ENCODE measurements around the gene AP1M2. TPM values are rescaled to one million over a fixed set of nuclear protein-coding genes. Genes with fewer than 3 reads are reported as not detected.
A peak's percentile ranks its signal among the peaks of the same experiment; 100 is the strongest.
"Not testable (repeated sequence)": the region's sequence is repeated elsewhere in the genome, so short reads cannot be mapped to it uniquely, and the experiment has no call there.

Gene AP1M2
- total RNA-seq, 1 experiment from 2014 or later = not detected

GRCh38 chr19:10586396-10586795 is 716 bp downstream of the AP1M2 start:
- H3K27me3 ChIP-seq (ENCODE audit: low read length) = no peaks in the 10 kb centered on the region
- no peak overlapping the region for H2AFZ ChIP-seq (ENCODE audit: low read length)
- H3K9me3 ChIP-seq (ENCODE audit: low read length) = no peaks in the 10 kb centered on the region
- no peaks in the 10 kb centered on the region for H3K36me3 ChIP-seq (ENCODE audit: insufficient read depth, low read length)
- H4K20me1 ChIP-seq (ENCODE audit: insufficient read depth, low read depth, low read length) = no peaks in the 10 kb centered on the region
- no peak overlapping the region for H3K4me2 ChIP-seq (ENCODE audit: low read depth, low read length, poor library complexity, severe bottlenecking)
- no peak overlapping the region for H3K27ac ChIP-seq (ENCODE audit: low read length)
- DNase-seq = no peak
- H3K79me2 ChIP-seq (ENCODE audit: low read length) = no peaks in the 10 kb centered on the region
- peaks cover 1% of the 10 kb centered on the region for H3K4me1 ChIP-seq (ENCODE audit: low read length)
- no peak overlapping the region for H3K4me3 ChIP-seq (ENCODE audit: low read length)
- no peak overlapping the region for H3K9ac ChIP-seq (ENCODE audit: low read length)
- H3K9me2 ChIP-seq (replicated peaks; ENCODE audit: insufficient read depth, low read length) = no peaks in the 10 kb centered on the region

GRCh38 chr19:10583036-10583776 is 3.9 kb downstream of the AP1M2 start:
- H3K9me3 ChIP-seq (ENCODE audit: low read length) = no peaks in the 10 kb centered on the region
- H3K4me1 ChIP-seq (ENCODE audit: low read length) = peaks cover 5% of the 10 kb centered on the region
- H4K20me1 ChIP-seq (ENCODE audit: insufficient read depth, low read depth, low read length) = no peaks in the 10 kb centered on the region
- H3K79me2 ChIP-seq (ENCODE audit: low read length) = no peaks in the 10 kb centered on the region
- H3K4me2 ChIP-seq (ENCODE audit: low read depth, low read length, poor library complexity, severe bottlenecking) = no peak overlapping the region
- no peak overlapping the region for H2AFZ ChIP-seq (ENCODE audit: low read length)
- no peak for DNase-seq
- H3K4me3 ChIP-seq (ENCODE audit: low read length) = no peak overlapping the region
- H3K36me3 ChIP-seq (ENCODE audit: insufficient read depth, low read length) = no peaks in the 10 kb centered on the region
- no peak overlapping the region for H3K9ac ChIP-seq (ENCODE audit: low read length)
- H3K27ac ChIP-seq (ENCODE audit: low read length) = no peak overlapping the region
- H3K9me2 ChIP-seq (replicated peaks; ENCODE audit: insufficient read depth, low read length) = no peaks in the 10 kb centered on the region
- no peaks in the 10 kb centered on the region for H3K27me3 ChIP-seq (ENCODE audit: low read length)

GRCh38 chr19:10582091-10582490 is 5.0 kb downstream of the AP1M2 start:
- no peaks in the 10 kb centered on the region for H4K20me1 ChIP-seq (ENCODE audit: insufficient read depth, low read depth, low read length)
- no peak overlapping the region for H3K4me3 ChIP-seq (ENCODE audit: low read length)
- H3K27ac ChIP-seq (ENCODE audit: low read length) = no peak overlapping the region
- H2AFZ ChIP-seq (ENCODE audit: low read length) = no peak overlapping the region
- peaks cover 5% of the 10 kb centered on the region for H3K4me1 ChIP-seq (ENCODE audit: low read length)
- H3K9me2 ChIP-seq (replicated peaks; ENCODE audit: insufficient read depth, low read length) = no peaks in the 10 kb centered on the region
- H3K36me3 ChIP-seq (ENCODE audit: insufficient read depth, low read length) = no peaks in the 10 kb centered on the region
- no peaks in the 10 kb centered on the region for H3K27me3 ChIP-seq (ENCODE audit: low read length)
- no peak overlapping the region for H3K9ac ChIP-seq (ENCODE audit: low read length)
- H3K79me2 ChIP-seq (ENCODE audit: low read length) = no peaks in the 10 kb centered on the region
- H3K9me3 ChIP-seq (ENCODE audit: low read length) = no peaks in the 10 kb centered on the region
- H3K4me2 ChIP-seq (ENCODE audit: low read depth, low read length, poor library complexity, severe bottlenecking) = no peak overlapping the region
- DNase-seq = no peak

- Histone ChIP-seq H3K9me2 (replicated peaks; ENCODE audit: insufficient read depth, low read length) (no peaks in the 10 kb centered on the region), H3K9ac (ENCODE audit: low read length) (peak overlapping the region; percentile 28; the same call in 1 of the 2 replicates), H3K4me3 (ENCODE audit: low read length) (no peak overlapping the region), H3K36me3 (ENCODE audit: insufficient read depth, low read length) (no peaks in the 10 kb centered on the region), H3K4me1 (ENCODE audit: low read length) (peaks cover 5% of the 10 kb centered on the region), H4K20me1 (ENCODE audit: insufficient read depth, low read depth, low read length) (no peaks in the 10 kb centered on the region), H2AFZ (ENCODE audit: low read length) (peak overlapping the region; percentile 56; the same call in 1 of the 2 replicates), H3K27me3 (ENCODE audit: low read length) (no peaks in the 10 kb centered on the region), H3K4me2 (ENCODE audit: low read depth, low read length, poor library complexity, severe bottlenecking) (peak overlapping the region; percentile 42), H3K79me2 (ENCODE audit: low read length) (no peaks in the 10 kb centered on the region), H3K9me3 (ENCODE audit: low read length) (no peaks in the 10 kb centered on the region), H3K27ac (ENCODE audit: low read length) (no peak overlapping the region)
- DNase-seq = peak; percentile 98
Measured at GRCh38 chr19:10580979-10581631, 6.0 kb downstream of the AP1M2 start.

GRCh38 chr19:10577951-10578350 is 9.2 kb downstream of the AP1M2 start:
- H3K36me3 ChIP-seq (ENCODE audit: insufficient read depth, low read length) = no peaks in the 10 kb centered on the region
- H3K4me1 ChIP-seq (ENCODE audit: low read length) = peaks cover 5% of the 10 kb centered on the region
- no peak overlapping the region for H2AFZ ChIP-seq (ENCODE audit: low read length)
- H3K9me3 ChIP-seq (ENCODE audit: low read length) = no peaks in the 10 kb centered on the region
- DNase-seq = no peak
- H3K4me3 ChIP-seq (ENCODE audit: low read length) = no peak overlapping the region
- no peaks in the 10 kb centered on the region for H3K27me3 ChIP-seq (ENCODE audit: low read length)
- no peak overlapping the region for H3K27ac ChIP-seq (ENCODE audit: low read length)
- no peaks in the 10 kb centered on the region for H3K79me2 ChIP-seq (ENCODE audit: low read length)
- no peaks in the 10 kb centered on the region for H4K20me1 ChIP-seq (ENCODE audit: insufficient read depth, low read depth, low read length)
- no peaks in the 10 kb centered on the region for H3K9me2 ChIP-seq (replicated peaks; ENCODE audit: insufficient read depth, low read length)
- no peak overlapping the region for H3K9ac ChIP-seq (ENCODE audit: low read length)
- no peak overlapping the region for H3K4me2 ChIP-seq (ENCODE audit: low read depth, low read length, poor library complexity, severe bottlenecking)

GRCh38 chr19:10575011-10575716 is 11.9 kb downstream of the AP1M2 start:
- no peak overlapping the region for H3K27ac ChIP-seq (ENCODE audit: low read length)
- no peak overlapping the region for H2AFZ ChIP-seq (ENCODE audit: low read length)
- no peak overlapping the region for H3K4me2 ChIP-seq (ENCODE audit: low read depth, low read length, poor library complexity, severe bottlenecking)
- no peaks in the 10 kb centered on the region for H3K9me3 ChIP-seq (ENCODE audit: low read length)
- H3K9me2 ChIP-seq (replicated peaks; ENCODE audit: insufficient read depth, low read length) = no peaks in the 10 kb centered on the region
- H4K20me1 ChIP-seq (ENCODE audit: insufficient read depth, low read depth, low read length) = no peaks in the 10 kb centered on the region
- H3K79me2 ChIP-seq (ENCODE audit: low read length) = no peaks in the 10 kb centered on the region
- H3K27me3 ChIP-seq (ENCODE audit: low read length) = no peaks in the 10 kb centered on the region
- H3K4me3 ChIP-seq (ENCODE audit: low read length) = no peak overlapping the region
- H3K4me1 ChIP-seq (ENCODE audit: low read length) = no peaks in the 10 kb centered on the region
- H3K36me3 ChIP-seq (ENCODE audit: insufficient read depth, low read length) = no peaks in the 10 kb centered on the region
- no peak overlapping the region for H3K9ac ChIP-seq (ENCODE audit: low read length)
- no peak for DNase-seq

GRCh38 chr19:10574462-10574861 is 12.7 kb downstream of the AP1M2 start:
- H3K27me3 ChIP-seq (ENCODE audit: low read length) = no peaks in the 10 kb centered on the region
- no peak overlapping the region for H3K4me2 ChIP-seq (ENCODE audit: low read depth, low read length, poor library complexity, severe bottlenecking)
- H3K79me2 ChIP-seq (ENCODE audit: low read length) = no peaks in the 10 kb centered on the region
- H3K36me3 ChIP-seq (ENCODE audit: insufficient read depth, low read length) = no peaks in the 10 kb centered on the region
- H2AFZ ChIP-seq (ENCODE audit: low read length) = no peak overlapping the region
- no peaks in the 10 kb centered on the region for H3K9me3 ChIP-seq (ENCODE audit: low read length)
- no peaks in the 10 kb centered on the region for H3K9me2 ChIP-seq (replicated peaks; ENCODE audit: insufficient read depth, low read length)
- H3K4me3 ChIP-seq (ENCODE audit: low read length) = no peak overlapping the region
- no peak for DNase-seq
- no peak overlapping the region for H3K9ac ChIP-seq (ENCODE audit: low read length)
- H4K20me1 ChIP-seq (ENCODE audit: insufficient read depth, low read depth, low read length) = no peaks in the 10 kb centered on the region
- no peak overlapping the region for H3K27ac ChIP-seq (ENCODE audit: low read length)
- H3K4me1 ChIP-seq (ENCODE audit: low read length) = peaks cover 6% of the 10 kb centered on the region

GRCh38 chr19:10573793-10574192 is 13.3 kb downstream of the AP1M2 start:
- not testable (repeated sequence) for H3K4me3 ChIP-seq (ENCODE audit: low read length); H3K9me3 ChIP-seq (ENCODE audit: low read length); DNase-seq; H3K4me2 ChIP-seq (ENCODE audit: low read depth, low read length, poor library complexity, severe bottlenecking); H2AFZ ChIP-seq (ENCODE audit: low read length); H3K9ac ChIP-seq (ENCODE audit: low read length); H3K4me1 ChIP-seq (ENCODE audit: low read length); H3K27ac ChIP-seq (ENCODE audit: low read length); H3K79me2 ChIP-seq (ENCODE audit: low read length); H3K9me2 ChIP-seq (replicated peaks; ENCODE audit: insufficient read depth, low read length); H3K27me3 ChIP-seq (ENCODE audit: low read length); H3K36me3 ChIP-seq (ENCODE audit: insufficient read depth, low read length); H4K20me1 ChIP-seq (ENCODE audit: insufficient read depth, low read depth, low read length)

All from Karpas-422 (cell line).